ENCODE data around the gene S100A3.
A peak's percentile ranks its signal among the peaks of the same experiment; 100 is the strongest.
"Not testable (repeated sequence)": the region's sequence is repeated elsewhere in the genome, so short reads cannot be mapped to it uniquely, and the experiment has no call there.

The S100A3 gene

DNA sequence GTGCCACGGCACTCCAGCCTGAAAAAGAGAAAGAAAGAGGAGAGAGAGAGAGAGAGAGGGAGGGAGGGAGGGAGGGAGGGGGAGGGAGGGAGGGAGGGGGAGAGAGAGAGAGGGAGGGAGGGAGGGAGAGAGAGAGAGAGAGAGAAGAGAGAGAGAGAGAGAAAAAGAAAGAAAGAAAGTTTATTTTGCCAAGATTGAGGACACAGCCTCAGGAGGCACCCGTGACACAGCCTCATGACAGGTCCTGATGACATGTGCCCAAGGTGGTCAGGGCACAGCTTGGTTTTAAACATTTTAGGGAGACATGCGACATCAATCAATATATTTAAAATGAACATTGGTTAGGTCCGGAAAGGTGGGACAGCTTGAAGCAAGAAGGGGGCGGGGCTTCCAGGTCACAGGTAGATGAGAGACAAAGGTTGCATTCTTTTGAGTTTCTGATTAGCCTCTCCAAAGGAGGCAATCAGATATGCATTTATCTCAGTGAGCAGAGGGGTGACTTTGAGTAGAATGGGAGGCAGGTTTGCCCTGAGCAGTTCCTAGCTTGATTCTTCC is 28.8 kb downstream of the S100A3 start:
- not testable (repeated sequence) for FAIRE-seq; DNase-seq (ENCODE audit: extremely low spot score, insufficient read length, low read depth)

DNA sequence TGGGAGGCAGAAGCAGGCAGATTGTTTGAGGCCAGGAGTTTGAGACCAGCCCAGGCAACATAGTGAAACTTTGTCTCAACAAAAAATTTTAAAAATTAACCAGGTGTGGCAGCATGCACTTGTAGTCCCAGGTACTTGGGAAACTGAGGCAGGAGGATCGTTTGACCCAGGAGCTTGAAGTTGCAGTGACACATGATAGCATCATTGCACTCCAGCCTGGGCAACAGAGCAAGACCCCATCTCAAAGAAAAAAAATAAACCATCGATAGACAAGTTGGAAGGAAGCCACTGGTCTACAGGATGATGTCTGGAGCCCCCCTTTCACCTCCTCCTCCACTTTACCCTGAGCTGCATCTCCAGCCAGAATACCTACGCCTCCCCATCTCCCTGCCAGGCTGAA is 29.8 kb downstream of the S100A3 start:
- DNase-seq (ENCODE audit: extremely low spot score, insufficient read length, low read depth), result no peak
- no peak for FAIRE-seq

DNA sequence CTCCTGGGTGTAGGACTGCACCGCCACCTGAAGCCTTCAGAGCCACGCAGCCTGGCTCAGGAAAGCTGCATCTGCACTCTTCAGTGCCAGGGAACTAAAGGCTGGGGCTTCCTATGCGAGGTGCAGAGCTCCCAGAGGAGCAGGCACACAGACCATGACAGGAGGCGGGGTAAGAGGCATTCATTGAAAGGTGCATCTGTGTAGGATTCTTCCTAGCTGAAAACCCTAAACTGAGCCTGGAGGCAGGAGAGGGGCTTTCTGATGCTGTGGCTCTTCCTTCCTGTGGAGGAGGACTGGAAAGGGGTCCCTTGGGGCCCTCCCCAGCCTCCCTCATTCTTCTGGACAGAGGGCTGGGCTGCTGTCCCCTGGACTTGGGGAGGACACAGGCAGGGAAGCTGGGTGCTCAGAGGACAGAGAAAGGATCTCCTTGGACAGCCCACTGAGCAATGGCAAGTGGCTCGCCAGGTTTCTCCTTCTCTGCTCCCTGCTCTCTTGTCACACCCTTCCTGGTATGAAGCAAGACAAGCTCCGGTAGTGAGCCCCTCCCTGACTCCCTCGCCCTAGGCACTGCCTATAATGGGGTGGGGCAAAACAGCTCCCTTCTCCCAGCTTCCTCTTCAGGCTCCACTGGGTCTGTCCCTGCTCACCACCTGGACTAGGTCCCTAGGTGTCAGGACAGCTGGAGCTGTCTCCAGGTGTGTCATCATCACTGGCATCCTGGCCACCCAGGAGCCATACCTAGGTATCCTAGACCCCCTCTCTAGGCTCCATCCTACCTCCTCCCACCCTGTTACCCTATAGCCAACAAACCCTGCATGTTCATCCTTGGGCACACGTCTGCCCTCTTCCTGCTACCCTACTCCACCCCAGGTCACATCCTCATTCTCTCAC is 33.3 kb downstream of the S100A3 start:
- DNase-seq (ENCODE audit: extremely low spot score, insufficient read length, low read depth) (no peak), FAIRE-seq (no peak)

DNA sequence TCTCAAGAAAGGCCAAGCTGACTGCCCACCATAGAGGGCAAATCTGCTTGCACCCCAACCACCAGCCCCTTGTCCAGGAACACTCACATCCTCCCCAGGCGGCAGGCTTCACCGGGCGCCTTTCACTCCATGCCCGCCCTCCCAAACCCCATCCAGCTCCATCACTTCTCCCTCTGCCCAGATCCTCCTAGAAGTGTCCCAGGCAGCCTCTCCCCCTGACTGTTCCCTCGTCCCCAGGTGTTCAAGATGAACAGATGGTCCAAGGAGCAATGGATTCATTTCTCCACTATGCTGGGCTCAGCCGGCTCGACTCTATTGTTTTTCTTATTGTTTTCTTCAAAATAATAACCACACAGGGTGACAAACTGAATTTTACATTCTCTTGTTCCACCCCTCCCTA is 35.4 kb downstream of the S100A3 start:
- FAIRE-seq (no peak), DNase-seq (ENCODE audit: extremely low spot score, insufficient read length, low read depth) (no peak)

DNA sequence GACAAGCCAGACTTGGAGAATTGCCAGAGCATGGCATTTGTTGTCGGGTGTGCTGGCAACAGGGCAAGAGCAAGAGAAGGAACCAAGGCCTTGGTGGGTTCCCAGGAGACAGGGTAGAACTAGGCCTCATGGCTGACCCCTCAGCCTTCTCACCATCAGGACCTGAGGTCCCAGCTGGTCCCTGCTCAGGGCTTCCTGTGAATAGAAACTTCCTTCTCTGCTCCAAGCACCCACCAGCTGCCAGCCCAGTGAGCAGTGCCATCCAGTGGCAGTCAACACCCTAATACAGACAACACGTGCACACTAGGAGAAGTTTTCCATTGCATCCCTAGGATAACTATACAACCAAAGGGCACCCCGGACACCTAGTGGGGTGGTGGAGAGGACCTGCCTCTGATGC is 36.0 kb downstream of the S100A3 start:
- FAIRE-seq (no peak), DNase-seq (ENCODE audit: extremely low spot score, insufficient read length, low read depth) (no peak)

DNA sequence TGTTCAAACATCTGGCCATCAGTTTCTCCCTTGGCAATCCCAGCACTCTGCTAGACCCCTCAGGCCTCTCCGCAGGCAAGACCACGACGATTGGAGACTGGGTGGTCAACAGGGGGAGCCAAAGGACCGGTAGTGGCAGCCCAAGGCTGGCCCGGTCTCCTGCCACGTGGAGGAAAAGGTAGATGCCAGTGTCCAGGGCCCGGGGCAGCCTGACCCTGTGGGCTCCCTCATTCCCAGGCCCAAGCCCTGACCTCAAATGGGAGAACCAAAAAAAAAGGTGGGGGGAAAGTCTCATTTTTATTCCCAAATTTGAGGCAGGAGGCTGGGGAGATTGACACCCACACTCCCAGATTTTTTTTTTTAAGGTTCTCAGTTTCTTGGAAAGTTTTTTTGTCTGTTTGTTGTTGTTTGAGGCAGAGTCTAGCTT is 38.1 kb downstream of the S100A3 start:
- peak; percentile 71 for DNase-seq (ENCODE audit: extremely low spot score, insufficient read length, low read depth)
- FAIRE-seq, result peak; percentile 76

DNA sequence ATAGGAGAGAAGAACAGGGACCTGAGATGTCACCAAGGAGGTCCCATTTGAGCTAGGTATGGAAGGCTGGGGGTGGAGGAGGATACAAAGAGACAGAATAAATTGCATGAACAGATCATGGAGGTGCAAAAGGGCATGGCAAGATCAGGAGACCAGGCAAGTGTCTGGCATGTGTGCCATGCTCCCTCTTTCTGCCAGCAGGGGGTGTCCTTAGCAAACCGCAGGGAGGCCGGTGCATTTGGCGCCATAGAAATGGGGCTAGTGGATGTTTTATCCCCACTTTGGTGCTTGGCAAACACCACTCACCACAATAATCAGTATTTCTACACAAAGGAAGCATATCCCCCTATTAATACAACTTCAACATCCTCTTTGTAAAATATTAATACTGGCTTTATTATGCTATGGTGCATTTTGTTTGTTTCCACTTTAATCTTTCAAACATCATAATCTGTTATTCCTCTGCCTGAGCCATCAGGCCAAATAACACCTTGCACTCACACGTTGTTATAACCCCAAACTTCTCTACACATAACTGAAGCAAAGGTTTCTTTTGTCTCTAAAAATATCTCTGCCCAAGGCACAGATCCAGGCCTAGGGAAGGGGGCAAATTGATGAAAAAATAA is 39.2 kb downstream of the S100A3 start:
- FAIRE-seq (peak; percentile 79), DNase-seq (ENCODE audit: extremely low spot score, insufficient read length, low read depth) (peak; percentile 30)

DNA sequence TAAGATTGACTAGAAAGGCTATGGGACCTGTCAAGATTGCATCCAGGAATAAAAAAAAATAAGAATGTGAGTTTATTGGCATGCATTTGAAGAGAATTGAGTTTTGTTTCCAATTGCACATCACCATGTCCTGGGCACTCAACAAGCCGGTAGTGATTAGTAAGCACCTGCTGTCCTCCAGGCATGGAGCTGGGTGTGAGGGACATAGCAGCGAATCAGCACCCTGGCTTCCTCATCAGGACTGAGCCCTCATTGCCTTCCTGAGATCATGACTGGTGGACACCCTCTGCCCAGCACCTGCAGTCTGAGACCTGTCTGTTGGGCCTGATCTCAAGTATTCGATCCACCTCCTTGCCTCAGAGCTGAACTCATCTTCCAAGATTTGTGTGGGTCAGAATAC is 40.0 kb downstream of the S100A3 start:
- DNase-seq (ENCODE audit: extremely low spot score, insufficient read length, low read depth), result no peak
- FAIRE-seq, result no peak

DNA sequence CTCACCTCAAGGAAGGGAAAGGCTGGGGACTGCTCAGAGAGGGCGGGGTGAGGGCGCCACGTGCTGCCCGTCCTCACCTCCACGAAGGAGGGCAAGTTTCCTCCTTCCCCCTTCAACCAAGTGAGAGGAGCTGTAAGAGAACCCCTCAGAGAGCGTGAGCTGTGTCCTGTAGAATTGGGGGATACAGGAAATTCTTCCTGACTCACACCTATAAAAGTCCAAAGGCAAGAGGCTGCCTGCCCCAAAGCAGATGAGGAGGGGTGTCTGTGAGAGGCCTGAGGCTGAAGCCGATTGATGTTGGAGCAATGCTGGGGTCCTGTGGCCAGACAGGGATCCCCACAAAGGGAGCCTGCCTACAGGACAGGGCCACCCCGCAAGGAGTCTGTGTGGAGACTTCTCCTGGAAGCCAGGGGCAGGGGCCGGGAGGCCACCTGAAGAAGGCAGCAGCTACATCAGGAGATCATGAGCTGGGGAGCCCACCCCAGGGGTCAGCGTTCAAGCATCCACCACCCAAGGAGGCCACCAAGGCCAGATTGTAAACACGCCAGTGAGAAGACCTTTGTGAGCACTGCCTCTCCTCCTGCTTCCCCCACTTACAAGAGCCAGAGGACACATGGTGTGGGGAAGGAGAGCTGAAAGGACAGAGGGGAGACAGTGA is 41.0 kb downstream of the S100A3 start:
- FAIRE-seq, result no peak
- no peak for DNase-seq (ENCODE audit: extremely low spot score, insufficient read length, low read depth)

DNA sequence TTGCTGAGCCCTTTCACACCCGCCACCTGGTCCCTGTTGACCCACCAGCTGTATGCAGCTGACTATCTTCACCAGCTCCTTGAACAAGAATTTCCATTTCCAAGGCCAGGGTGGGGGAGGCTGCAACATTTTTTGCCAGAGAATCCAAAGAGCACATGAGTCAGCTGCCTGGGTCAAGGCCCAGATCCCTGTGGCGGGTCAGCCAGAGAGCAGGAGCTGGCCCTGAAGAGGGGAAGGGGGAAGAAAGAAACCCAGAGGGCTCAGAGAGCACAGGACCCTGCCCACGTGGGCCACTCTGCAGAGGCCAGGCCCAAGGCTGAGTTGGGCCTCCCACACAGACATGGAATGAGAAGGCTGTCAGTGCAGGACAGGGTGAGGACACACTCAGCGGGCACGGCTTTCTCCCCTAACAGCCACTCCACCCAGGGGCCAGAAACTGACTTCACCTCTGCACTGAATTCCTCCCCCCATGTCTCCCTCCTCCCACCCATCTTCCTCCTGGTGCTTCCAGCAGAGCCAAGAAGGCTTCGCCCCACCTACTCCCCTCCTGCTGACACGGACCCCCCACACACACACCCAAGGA is 42.1 kb downstream of the S100A3 start:
- no peak for DNase-seq (ENCODE audit: extremely low spot score, insufficient read length, low read depth)
- no peak for FAIRE-seq

DNA sequence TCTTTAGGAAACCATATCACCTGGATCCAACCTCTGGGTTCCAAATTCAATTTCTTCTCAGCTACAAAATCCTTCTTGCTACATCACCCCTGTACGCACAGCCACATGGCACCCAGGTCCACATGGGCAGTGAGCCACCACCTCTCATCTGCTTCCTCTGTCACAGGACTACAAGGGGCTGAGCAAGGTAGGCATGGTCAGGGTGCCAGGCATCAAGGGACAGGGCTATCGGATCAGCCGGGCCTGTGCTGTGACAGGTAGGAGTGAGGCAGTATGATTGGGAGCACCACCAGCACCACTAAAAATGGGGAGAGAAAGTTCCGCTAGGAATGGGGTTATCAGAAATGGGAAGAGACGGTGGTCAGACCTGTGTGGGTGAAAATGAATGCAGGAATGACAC is 42.7 kb downstream of the S100A3 start:
- FAIRE-seq (no peak), DNase-seq (ENCODE audit: extremely low spot score, insufficient read length, low read depth) (no peak)

DNA sequence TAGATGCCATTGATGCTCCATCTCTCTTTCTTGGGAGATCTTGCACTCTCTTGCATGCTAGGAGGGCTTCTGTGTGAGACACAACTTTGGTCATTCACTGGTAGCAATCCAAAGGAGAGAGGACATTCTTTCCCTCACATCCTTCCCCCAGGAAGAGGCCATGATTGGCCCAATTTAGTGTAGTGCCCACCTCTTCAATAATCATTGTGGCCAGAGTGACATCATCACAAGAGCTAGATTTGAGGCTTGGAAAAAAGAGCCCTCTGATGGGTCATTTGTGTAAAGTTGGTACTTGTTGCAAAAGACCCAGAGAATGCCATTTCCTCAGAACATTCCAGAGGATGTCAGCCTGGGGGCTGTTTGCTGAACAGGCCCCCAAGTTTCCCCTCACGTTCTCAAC is 43.5 kb downstream of the S100A3 start:
- DNase-seq (ENCODE audit: extremely low spot score, insufficient read length, low read depth) (no peak), FAIRE-seq (no peak)

DNA sequence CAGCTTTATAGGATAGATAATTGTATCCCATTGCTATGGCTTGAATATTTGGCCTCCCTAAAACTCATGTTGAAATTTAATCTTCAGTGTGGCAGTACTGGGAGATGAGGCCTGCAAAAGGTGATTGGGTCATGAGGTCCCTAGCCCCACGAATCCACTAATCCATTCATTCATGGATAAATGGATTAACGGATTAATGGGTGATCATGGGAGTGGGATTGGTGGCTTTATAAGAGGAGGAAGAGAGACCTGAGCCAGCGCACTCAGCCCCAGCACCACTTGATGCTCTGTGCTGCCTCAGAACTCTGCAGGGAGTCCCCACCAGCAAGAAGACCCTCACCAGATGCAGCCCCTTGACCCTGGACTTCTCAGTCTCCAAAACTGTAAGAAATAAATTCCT is 45.3 kb downstream of the S100A3 start:
- FAIRE-seq (no peak), DNase-seq (ENCODE audit: extremely low spot score, insufficient read length, low read depth) (no peak)

DNA sequence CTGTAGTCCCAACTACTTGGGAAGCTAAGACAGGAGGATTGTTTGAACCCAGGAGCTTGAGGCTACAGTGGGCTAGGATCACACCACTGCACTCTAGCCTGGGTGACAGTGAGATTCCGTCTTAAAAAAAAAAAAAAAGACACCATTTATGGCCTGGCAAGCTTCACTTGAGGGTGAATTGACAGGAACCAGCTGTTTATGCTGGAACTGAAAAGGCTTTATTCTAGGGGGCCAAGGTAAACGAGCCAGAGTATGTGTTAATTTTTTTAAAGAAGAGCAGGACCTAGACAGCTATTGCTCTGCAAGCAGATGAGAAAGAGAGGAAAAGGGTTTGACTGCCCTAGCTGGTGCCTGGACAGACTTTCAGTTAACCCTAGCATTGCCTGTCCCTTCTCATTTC is 50.3 kb downstream of the S100A3 start:
- FAIRE-seq (no peak), DNase-seq (ENCODE audit: extremely low spot score, insufficient read length, low read depth) (no peak)

All from GM18507 (cell line).